CD4-positive, alpha-beta memory T cell (primary cell): Measurements from ENCODE around the gene TRIM17. TPM values are rescaled to one million over a fixed set of nuclear protein-coding genes. Genes with fewer than 3 reads are reported as not detected.

Experiments
- CTCF ChIA-PET: fragments of 350-600 bp; sonication (Branson Sonifier 250); formaldehyde crosslinking; loops from one replicate; lab custom pipeline; 2021; ENCODE audit warnings: inconsistent platforms; ENCODE audit not compliant: partially characterized antibody; lab: Charles Lee
- POLR2A ChIA-PET: fragments of 350-600 bp; sonication (Branson Sonifier 250); formaldehyde crosslinking; loops from one replicate; lab custom pipeline; 2021; ENCODE audit not compliant: partially characterized antibody; lab: Charles Lee
- DNase-seq, 5 donors: peaks; one replicate each; pipeline versions ENCODE4 v3.0.0 to v3.0.0-alpha.2; 2020 to 2022; ENCODE audit warnings: mixed read lengths in 1 of 5
- H3K27ac ChIP-seq: one replicate; pipeline ENCODE4 v1.7.0; 2013; ENCODE audit warnings: low read depth, low read length
- H3K27me3 ChIP-seq: 2 replicates; pipeline ENCODE4 v1.7.0; 2013; ENCODE audit warnings: mild to moderate bottlenecking, low read length, moderate library complexity; ENCODE audit not compliant: insufficient read depth
- H3K36me3 ChIP-seq: 2 replicates; pipeline ENCODE4 v1.7.0; 2013; ENCODE audit warnings: mild to moderate bottlenecking, low read length, moderate library complexity; ENCODE audit not compliant: insufficient read depth
- H3K4me1 ChIP-seq: 2 replicates; pipeline ENCODE4 v1.7.0; 2013; ENCODE audit warnings: mild to moderate bottlenecking, low read length, moderate library complexity; ENCODE audit not compliant: insufficient read depth
- H3K4me3 ChIP-seq, 2 donors: one replicate each; pipeline ENCODE4 v1.7.0; 2013; ENCODE audit warnings: low read length in 2 of 2, mild to moderate bottlenecking in 1 of 2
- H3K9me3 ChIP-seq, 2 donors: one replicate each; pipeline ENCODE4 v1.7.0; 2013; ENCODE audit warnings: low read length in 2 of 2, control low read depth in 1 of 2; ENCODE audit not compliant: control insufficient read depth in 1 of 2
- H3K27ac Mint-ChIP-seq, 7 donors: one replicate each; pipeline ENCODE4 v1.8.0; 2020 to 2021; ENCODE audit warnings: mixed read lengths in 7 of 7, mild to moderate bottlenecking in 6 of 7, inconsistent platforms in 3 of 7, moderate library complexity in 3 of 7
- H3K27me3 Mint-ChIP-seq, 2 donors: one replicate each; pipeline ENCODE4 v1.8.0; 2020 to 2021; ENCODE audit warnings: mixed read lengths in 2 of 2
- H3K36me3 Mint-ChIP-seq, 2 donors: one replicate each; pipeline ENCODE4 v1.8.0; 2020 to 2021; ENCODE audit warnings: mixed read lengths in 2 of 2, inconsistent platforms in 1 of 2, mild to moderate bottlenecking in 1 of 2
- H3K4me1 Mint-ChIP-seq, 4 donors: one replicate each; pipeline ENCODE4 v1.8.0; 2020 to 2021; ENCODE audit warnings: mixed read lengths in 4 of 4, mild to moderate bottlenecking in 1 of 4
- H3K4me3 Mint-ChIP-seq, 8 donors: one replicate each; pipeline ENCODE4 v1.8.0; 2020 to 2021; ENCODE audit warnings: mixed read lengths in 8 of 8, mild to moderate bottlenecking in 7 of 8, moderate library complexity in 6 of 8, inconsistent platforms in 3 of 8
- H3K9me3 Mint-ChIP-seq, 8 donors: one replicate each; pipeline ENCODE4 v1.8.0; 2020 to 2021; ENCODE audit warnings: mixed read lengths in 8 of 8, mild to moderate bottlenecking in 5 of 8, inconsistent platforms in 3 of 8, moderate library complexity in 1 of 8
- intact Hi-C: fragments of 100-400 bp; cut with micrococcal nuclease; formaldehyde crosslinking; loops from one replicate; pipeline ENCODE4 v1.15.1; 2023
- polyA plus RNA-seq, 2 donors: library from polyadenylated mRNA; unstranded; fragments of 300-500 nt; fragmentation: Illumina TruSeq; gene quantifications; one replicate each; pipeline ENCODE4 v1.2.3, GENCODE V29; 2021
- total RNA-seq, 2 experiments: library from RNA; stranded (reverse); gene quantifications; one replicate each; pipeline ENCODE4 v1.2.3, GENCODE V29; 2021

Gene TRIM17
- total and polyA plus RNA-seq, 4 experiments from 2014 or later: 0.25 to 0.76 (median 0.69) TPM; not detected in 1

DNA sequence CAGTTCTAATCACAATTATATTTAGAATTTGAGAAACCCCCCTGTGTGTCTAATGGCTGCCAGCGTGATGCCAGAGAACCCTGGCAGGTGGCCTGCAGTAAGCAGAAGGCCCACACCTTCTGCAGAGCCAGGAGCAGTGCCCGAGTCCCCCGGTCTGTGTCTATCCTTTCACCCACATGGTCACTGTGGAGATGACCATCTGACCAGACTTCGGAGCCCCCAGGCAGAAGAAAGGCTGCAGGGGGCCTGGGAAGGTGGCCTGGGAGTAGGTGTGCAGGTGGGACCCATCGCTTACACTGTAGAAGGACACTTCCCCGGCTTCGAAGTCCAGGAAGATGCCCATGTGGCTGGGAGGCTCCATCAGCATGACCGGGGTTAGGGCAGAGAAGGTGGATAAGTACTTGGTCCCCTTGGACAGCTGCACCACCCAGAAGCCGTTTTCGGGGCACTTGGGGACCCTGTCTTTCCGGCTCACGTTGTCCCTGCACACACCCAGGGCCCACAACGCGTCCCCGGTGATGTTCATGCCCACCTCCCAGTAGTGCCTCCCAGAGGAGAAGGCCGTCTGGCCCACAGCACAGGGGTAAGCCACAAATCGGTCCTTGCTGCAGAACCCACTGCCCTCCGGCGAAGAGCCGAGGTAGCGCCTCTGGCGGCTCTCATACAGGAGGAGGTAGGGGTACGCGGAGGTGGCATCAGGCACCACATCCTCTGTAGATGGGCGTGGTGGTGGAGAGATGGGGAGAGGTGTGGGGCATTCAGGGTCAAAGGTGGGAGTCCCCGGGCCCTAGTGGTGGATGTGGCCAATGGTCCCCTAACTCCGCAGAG is 8.4 kb downstream of the TRIM17 start:
- peak overlapping the region in 4 of 7 donors; percentile 42 to 91 (median 66) for H3K27ac Mint-ChIP-seq
- Histone ChIP-seq H3K27ac (no peak overlapping the region), H3K36me3 (peaks cover 10% of the 10 kb centered on the region), H3K9me3 (no peaks in the 10 kb centered on the region), H3K4me1 (peaks cover 38% of the 10 kb centered on the region), H3K4me3 (no peak overlapping the region), H3K27me3 (no peaks in the 10 kb centered on the region)
- ChIA-PET POLR2A (no interaction called here), CTCF (no interaction called here)
- H3K36me3 Mint-ChIP-seq: peaks cover 5 to 22% of the 10 kb centered on the region in 2 donors
- no peaks in the 10 kb centered on the region for H3K27me3 Mint-ChIP-seq
- no peaks in the 10 kb centered on the region for H3K9me3 Mint-ChIP-seq
- DNase-seq: no peak
- intact Hi-C loops: loop anchor here (5.0 kb wide), 1 partner anchor 131 kb away; no protein-coding TSS in a partner anchor
- peak overlapping the region; percentile 52 to 93 (median 88) for H3K4me3 Mint-ChIP-seq
- H3K4me1 Mint-ChIP-seq: peaks cover 20 to 53% (median 32%) of the 10 kb centered on the region in 4 donors

DNA sequence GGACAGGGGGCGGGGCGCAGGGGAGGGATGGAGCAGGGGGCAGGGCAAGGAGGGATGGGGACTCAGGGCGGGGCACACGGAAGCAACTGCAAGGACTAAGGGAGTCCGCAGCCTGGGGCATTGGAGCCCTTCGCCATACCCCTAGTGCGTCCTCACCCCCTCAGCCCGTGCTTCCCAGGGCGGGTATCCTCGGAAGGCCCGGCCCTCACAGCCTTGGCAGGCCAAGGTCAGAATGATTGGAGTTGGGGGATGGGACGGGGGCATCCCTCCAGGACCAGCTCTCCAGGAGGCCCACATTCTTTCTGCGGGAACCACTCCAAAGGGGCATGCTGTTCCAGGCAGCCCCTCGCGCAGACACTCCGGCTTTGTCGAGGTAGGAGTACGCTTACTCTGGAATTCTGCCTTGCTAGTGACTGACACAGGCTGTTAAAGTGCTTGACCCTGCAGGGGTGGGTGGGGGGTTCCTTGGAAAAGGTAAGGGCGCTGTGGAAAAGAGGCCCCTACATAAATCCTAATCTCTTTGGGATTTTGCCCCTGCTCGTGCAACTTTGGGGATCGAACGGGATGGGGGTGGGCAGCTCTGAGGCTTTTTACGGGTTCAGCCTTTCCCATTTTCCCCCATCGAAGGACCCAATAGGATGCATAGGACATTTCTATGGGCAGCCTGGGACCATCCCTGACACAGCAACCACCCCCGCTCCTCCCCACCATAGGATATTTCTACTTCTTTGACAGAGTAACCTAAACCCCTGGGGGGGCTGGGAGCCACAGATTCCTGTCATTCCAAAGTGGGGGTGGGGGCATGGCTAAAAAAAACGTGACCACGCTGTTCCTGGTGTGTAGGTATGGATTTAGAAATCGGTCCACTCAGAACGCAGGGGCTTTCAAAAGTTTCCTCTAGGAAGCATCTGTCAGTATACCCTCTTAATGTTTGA is 9.3 kb downstream of the TRIM17 start:
- POLR2A ChIA-PET: interaction anchor here (0.7 to 4.3 kb wide), 11 partner anchors 8 to 267 kb away, joined by 3 to 55 read pairs (median 9); partner anchors contain the start of genes GUK1, IBA57 and RNF187
- peaks cover 47% of the 10 kb centered on the region for H3K4me1 ChIP-seq
- CTCF ChIA-PET: interaction anchor here (0.7 to 1.0 kb wide), 6 partner anchors 51 to 1999 kb away, joined by 3 to 5 read pairs (median 3); partner anchors contain the start of gene RNF187

DNA sequence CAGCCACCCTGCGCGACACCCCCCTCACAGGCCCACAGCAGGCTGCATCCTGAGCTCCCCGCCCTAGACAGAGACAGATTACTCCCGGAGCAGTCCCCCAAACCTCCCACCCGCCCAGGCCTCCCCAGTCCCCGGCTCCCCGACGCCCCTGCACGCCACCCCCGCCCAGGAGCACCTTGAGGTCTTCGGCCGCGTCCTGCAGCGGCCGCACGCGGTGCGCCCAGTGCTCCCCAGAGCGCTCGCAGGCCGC is 10.8 kb downstream of the TRIM17 start:
- Mint-ChIP-seq H3K4me1 (peaks cover 29 to 72% (median 50%) of the 10 kb centered on the region in 4 donors), H3K4me3 (peak overlapping the region; percentile 92 to 97 (median 94)), H3K27me3 (no peaks in the 10 kb centered on the region), H3K27ac (peak overlapping the region; percentile 47 to 92 (median 87)), H3K9me3 (peaks cover 0 to 2% (median 0%) of the 10 kb centered on the region in 8 donors), H3K36me3 (peaks cover 5 to 44% of the 10 kb centered on the region in 2 donors)
- ChIA-PET POLR2A (interaction anchor here (0.8 to 4.3 kb wide), 18 partner anchors 8 to 1102 kb away, joined by 3 to 55 read pairs (median 8); partner anchors contain the start of genes ARF1, GUK1, IBA57 and NUP133), CTCF (interaction anchor here (1.0 kb wide), 1 partner anchor 81 kb away, joined by 3 read pairs; the partner anchor contains the start of gene RNF187)
- H3K36me3 ChIP-seq: peaks cover 27% of the 10 kb centered on the region
- H3K27me3 ChIP-seq: no peaks in the 10 kb centered on the region
- peak overlapping the region; percentile 81 for H3K27ac ChIP-seq
- DNase-seq: no peak
- intact Hi-C loops: loop anchor here (2.0 to 5.0 kb wide), 4 partner anchors 59 to 193 kb away; partner anchors contain the start of gene RNF187
- peaks cover 52% of the 10 kb centered on the region for H3K4me1 ChIP-seq
- peak overlapping the region; percentile 29 to 72 for H3K4me3 ChIP-seq
- no peaks in the 10 kb centered on the region for H3K9me3 ChIP-seq

More for the DNA sequence above, 9.3 kb downstream of the TRIM17 start:
- H3K27me3 ChIP-seq: no peaks in the 10 kb centered on the region
- H3K9me3 ChIP-seq: no peaks in the 10 kb centered on the region
- peak overlapping the region; percentile 65 for H3K27ac ChIP-seq
- Mint-ChIP-seq H3K4me1 (peaks cover 28 to 62% (median 40%) of the 10 kb centered on the region in 4 donors), H3K4me3 (peak overlapping the region; percentile 82 to 93 (median 88)), H3K27me3 (no peaks in the 10 kb centered on the region), H3K36me3 (peaks cover 5 to 30% of the 10 kb centered on the region in 2 donors), H3K27ac (peak overlapping the region; percentile 48 to 91 (median 86)), H3K9me3 (no peaks in the 10 kb centered on the region)
- peak overlapping the region; percentile 61 to 72 for H3K4me3 ChIP-seq
- no peak for DNase-seq
- H3K36me3 ChIP-seq: peaks cover 18% of the 10 kb centered on the region
- intact Hi-C loops: loop anchor here (1.0 to 5.0 kb wide), 5 partner anchors 57 to 241 kb away; partner anchors contain the start of gene RNF187

DNA sequence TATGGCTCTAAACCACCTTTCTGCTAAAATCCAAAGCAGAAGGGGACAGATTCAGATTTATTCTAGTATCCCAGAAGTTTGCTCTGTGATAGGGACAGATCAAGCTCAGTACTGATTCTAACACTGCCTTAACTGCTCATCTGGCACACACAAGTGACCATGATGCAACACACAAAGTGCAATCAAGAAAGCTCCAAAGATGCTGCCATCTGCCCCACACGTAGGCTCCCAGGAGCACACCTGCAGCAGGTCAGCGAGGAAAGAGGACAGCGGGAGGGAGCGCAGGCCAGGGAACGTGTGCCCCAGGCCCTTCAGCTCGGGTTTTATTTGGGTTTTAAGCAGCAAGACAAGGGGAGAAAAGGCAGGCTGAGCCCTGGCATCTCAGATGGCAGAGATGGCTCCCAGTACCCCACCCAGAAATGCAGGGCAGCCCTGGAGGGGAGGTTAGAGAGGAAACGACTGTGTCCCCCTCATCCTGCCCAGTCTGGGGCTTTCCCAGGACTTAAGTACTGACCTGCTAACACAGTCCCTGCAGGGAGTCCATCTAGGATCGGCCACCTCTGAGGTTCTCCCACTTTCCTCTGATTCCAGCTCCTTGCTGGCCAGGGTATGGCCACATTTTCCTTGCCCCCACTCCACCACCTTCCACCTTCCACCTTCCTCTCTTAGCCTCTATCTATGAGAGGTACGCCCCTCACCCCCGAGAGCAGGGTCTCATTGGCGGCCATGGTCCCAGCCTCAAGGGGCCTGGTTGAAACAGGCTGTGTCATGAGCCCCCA is 11.3 kb downstream of the TRIM17 start:
- Mint-ChIP-seq H3K4me3 (peak overlapping the region; percentile 92 to 97 (median 94)), H3K27ac (peak overlapping the region; percentile 47 to 92 (median 87)), H3K9me3 (peaks cover 0 to 2% (median 0%) of the 10 kb centered on the region in 8 donors), H3K36me3 (peaks cover 5 to 48% of the 10 kb centered on the region in 2 donors), H3K27me3 (no peaks in the 10 kb centered on the region), H3K4me1 (peaks cover 29 to 76% (median 54%) of the 10 kb centered on the region in 4 donors)
- H3K27me3 ChIP-seq: no peaks in the 10 kb centered on the region
- peaks cover 52% of the 10 kb centered on the region for H3K4me1 ChIP-seq
- H3K4me3 ChIP-seq: peak overlapping the region; percentile 26 to 72
- DNase-seq: no peak
- ChIA-PET POLR2A (interaction anchor here (0.8 to 4.3 kb wide), 18 partner anchors 8 to 1103 kb away, joined by 3 to 55 read pairs (median 6); partner anchors contain the start of genes ARF1, GUK1, IBA57 and NUP133), CTCF (interaction anchor here (1.5 kb wide), 1 partner anchor 53 kb away, joined by 7 read pairs; a partner anchor contains a TSS)
- H3K27ac ChIP-seq: peak overlapping the region; percentile 81
- no peaks in the 10 kb centered on the region for H3K9me3 ChIP-seq
- intact Hi-C loops: loop anchor here (5.0 kb wide), 1 partner anchor 128 kb away; no protein-coding TSS in a partner anchor
- H3K36me3 ChIP-seq: peaks cover 32% of the 10 kb centered on the region

DNA sequence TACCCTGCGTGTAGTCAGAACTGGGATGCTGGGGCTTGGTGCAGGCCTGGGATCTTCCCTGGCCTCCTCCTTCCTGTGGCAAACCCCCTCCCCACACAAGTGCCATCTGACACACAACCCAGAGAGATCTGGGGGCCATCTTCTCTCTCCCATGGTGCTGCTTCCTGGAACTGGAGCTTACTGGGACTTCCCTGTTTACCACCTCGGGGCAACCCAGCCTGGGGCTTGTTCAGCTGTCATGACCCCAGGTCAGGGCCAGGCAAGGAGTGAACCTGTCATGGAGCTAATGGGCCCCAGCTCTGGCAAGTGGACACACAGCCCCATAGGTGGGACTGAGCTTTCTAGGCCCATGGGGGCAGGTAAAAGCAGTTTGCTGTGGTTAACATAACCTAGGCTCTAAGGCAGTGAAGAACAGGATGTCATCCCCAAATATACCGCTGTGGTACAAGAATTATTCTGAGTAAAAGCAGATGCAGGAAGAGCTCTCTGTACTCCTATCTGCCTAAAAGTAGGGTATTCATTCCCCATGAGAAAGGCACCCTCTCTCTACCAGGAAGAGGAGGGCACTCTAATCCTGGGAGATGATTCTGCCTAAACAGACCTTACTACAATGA is 12.4 kb downstream of the TRIM17 start:
- DNase-seq: peak in 1 of 5 donors; percentile 15
- H3K9me3 ChIP-seq: no peaks in the 10 kb centered on the region
- Mint-ChIP-seq H3K27me3 (no peaks in the 10 kb centered on the region), H3K9me3 (peaks cover 0 to 2% (median 0%) of the 10 kb centered on the region in 8 donors), H3K4me1 (peaks cover 30 to 82% (median 56%) of the 10 kb centered on the region in 4 donors), H3K36me3 (peaks cover 5 to 56% of the 10 kb centered on the region in 2 donors), H3K27ac (peak overlapping the region; percentile 6 to 91 (median 81)), H3K4me3 (peak overlapping the region; percentile 92 to 97 (median 94))
- H3K4me3 ChIP-seq: peak overlapping the region; percentile 18 to 26
- CTCF ChIA-PET: interaction anchor here (0.9 to 1.5 kb wide), 2 partner anchors 52 to 54 kb away, joined by 3 to 7 read pairs; a partner anchor contains a TSS
- peaks cover 54% of the 10 kb centered on the region for H3K4me1 ChIP-seq
- intact Hi-C loops: no loop called here
- POLR2A ChIA-PET: interaction anchor here (0.7 to 4.3 kb wide), 10 partner anchors 10 to 264 kb away, joined by 3 to 27 read pairs (median 6); partner anchors contain the start of genes GUK1 and IBA57
- no peaks in the 10 kb centered on the region for H3K27me3 ChIP-seq
- peak overlapping the region; percentile 22 for H3K27ac ChIP-seq
- H3K36me3 ChIP-seq: peaks cover 35% of the 10 kb centered on the region
